ENCODE data around the gene RHBDF1.
"Not testable (repeated sequence)": the region's sequence is repeated elsewhere in the genome, so short reads cannot be mapped to it uniquely, and the experiment has no call there.

Gene RHBDF1

DNA sequence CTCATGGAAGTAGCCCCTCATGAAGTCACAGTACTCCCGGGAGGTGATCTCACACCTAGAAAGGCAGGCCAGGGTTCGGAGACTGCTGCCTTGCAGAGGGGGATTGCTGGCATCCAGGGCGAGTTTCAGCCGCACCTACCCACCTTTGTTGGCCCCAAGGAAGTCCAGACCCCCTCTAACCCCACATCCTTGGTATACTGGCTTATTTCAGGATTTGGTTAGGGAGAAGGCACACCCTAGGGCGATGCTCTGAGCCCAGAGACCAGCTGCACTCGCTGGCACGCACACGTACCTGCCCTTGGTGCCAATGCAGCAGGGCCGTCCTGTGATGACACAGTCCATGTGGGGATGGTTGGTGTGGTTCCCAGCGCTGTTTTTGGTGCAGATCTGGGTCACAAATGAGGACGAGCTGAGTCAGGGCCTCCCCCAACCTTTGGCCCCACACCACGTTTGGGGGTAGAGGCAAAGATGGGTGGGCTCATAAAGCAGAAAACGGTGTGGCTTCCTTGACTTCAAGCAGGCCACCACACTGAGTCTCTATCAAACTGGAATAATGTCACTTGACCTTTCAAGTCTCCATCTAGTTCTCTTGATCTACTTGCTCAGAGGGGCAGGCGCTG is 12.9 kb downstream of the RHBDF1 start:
- DNase-seq (ENCODE audit: low read depth): no peak

DNA sequence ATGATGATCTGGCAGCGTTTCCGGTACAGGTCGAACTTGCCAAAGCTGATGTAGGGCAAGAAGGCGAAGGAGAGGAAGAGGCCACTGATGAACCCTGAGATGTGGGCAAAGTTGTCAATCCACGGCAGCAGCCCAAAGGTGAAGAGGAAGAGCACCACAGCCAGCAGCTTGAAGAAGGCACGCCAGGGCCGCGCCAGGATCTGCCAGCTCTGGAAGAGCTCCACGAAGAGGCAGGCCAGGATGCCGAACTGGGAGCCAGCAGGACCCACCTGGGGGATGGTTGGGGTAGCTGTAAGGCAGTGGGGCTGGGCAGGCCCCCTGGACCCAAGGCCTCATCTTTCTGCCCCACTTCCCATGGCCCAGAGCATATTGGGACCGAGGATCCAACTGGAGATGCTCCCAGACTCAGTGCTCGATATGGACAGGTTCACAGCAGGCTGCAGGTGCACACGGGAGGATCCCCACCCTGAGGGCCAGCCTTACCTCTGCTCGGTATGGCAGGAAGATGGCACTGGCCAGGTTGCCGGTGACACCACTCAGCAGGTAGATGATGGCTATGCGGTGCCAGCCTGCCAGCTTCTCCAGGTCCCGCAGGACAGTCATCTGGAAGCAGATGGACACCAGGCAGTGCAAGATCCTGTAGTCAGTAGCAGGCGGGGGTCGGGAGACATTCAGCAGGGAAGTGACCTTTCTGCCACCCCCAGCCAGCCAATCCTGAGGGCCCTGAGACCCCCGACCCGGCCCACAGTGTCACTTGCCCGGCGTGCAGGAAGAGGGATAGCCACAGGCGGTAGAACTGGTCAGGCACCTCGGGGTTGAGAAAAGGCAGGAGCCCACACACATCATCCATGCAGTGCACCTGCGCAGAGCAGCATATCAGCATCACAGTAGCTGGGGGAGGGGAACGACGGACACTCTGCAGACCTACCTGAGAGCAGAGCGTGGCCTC is 13.7 kb downstream of the RHBDF1 start:
- no peak for DNase-seq (ENCODE audit: low read depth)

DNA sequence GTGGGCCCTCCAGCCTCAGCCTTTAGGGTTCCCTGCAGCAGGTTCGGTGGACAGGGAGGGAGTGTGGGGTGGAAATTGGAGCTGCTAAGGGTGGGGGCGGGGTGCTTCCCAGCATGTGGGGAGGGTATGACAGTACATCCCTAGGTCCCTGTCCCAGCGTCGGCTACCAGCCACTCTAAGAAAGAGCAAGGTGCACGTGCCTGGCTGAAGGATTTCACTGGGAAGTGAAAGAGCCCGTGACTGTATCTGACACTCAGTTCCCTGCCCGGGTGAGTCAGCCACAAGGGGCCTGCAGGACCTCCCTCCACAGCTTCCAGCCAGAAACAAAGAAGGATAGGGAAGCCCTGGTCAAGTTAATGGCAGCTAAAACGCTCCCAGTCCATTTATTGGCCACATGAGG is 14.7 kb downstream of the RHBDF1 start:
- peak; percentile 32 for DNase-seq (ENCODE audit: low read depth)

DNA sequence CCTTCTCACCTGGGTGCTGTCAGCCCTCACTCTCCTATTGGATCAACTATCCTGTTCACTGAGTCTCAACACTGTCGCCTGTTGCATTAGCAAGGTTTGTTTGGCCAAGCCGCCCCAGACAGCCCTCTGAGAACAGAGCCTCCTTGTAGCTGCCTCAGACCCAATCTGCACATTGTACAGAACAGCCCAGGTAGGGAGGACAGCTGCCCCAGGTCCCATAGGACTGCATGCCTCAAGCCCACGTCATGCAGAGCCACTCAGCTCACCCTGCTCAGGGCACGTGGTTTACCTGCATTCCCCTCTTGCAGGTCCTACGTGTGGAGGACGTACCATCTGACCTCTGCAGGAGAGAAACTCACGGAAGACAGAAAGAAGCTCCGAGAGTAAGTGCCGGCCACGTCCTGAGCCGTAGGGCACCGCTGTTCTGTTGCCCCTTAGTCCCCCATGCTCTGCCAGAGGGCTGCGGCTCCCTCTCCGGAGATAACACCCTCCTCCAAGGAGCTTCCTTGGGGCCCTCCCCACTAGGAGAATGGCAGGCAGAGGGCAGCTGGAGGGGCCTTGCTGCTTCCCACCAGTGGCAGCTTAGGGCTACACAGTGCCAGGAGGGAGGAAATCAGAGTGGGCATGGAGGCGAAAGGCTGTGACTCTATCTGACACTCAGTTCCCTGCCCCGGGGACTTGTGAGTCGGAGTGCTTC is 16.1 kb downstream of the RHBDF1 start:
- DNase-seq (ENCODE audit: low read depth): no peak

DNA sequence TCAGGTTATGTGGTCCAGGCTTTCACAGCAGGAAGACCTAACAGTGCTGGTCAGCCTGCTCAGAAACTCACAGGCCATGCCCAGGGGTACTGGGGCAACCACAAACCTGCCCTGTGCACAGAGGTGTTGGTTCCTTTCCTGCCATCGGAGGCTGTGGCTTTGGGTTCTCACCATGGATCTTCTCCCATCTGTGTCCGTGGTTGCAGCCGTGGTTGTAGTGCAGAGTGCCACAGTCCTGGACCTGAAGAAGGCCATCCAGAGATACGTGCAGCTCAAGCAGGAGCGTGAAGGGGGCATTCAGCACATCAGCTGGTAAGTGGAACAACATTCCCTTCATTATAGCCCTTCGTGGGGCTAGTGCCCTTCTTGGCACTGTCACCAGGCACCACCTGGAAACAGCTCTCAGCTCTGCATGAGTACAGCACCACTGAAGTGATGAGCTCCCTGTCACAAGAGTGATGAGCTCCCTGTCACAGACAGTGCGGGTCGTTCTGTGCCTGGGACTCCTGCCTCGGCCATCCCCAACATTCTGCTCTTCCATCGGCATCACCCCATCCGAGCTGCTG is 16.8 kb downstream of the RHBDF1 start:
- DNase-seq (ENCODE audit: low read depth): no peak

DNA sequence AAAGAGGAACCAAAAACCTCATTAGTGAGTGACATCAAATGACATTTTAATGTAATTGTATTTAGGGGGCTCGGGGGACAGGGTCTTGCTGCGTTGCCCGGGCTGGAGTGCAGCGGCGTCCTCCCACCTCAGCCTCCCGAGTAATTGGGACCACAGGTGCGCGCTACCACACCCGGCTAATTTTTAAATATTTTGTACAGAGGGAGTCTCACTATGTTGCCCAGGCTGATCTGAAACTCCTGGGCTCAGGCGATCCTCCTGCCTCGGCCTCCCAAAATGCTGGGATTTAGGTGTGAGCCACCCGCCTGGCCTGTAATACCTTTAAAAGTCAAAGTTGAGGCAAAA is 18.2 kb downstream of the RHBDF1 start:
- DNase-seq (ENCODE audit: low read depth): no peak

DNA sequence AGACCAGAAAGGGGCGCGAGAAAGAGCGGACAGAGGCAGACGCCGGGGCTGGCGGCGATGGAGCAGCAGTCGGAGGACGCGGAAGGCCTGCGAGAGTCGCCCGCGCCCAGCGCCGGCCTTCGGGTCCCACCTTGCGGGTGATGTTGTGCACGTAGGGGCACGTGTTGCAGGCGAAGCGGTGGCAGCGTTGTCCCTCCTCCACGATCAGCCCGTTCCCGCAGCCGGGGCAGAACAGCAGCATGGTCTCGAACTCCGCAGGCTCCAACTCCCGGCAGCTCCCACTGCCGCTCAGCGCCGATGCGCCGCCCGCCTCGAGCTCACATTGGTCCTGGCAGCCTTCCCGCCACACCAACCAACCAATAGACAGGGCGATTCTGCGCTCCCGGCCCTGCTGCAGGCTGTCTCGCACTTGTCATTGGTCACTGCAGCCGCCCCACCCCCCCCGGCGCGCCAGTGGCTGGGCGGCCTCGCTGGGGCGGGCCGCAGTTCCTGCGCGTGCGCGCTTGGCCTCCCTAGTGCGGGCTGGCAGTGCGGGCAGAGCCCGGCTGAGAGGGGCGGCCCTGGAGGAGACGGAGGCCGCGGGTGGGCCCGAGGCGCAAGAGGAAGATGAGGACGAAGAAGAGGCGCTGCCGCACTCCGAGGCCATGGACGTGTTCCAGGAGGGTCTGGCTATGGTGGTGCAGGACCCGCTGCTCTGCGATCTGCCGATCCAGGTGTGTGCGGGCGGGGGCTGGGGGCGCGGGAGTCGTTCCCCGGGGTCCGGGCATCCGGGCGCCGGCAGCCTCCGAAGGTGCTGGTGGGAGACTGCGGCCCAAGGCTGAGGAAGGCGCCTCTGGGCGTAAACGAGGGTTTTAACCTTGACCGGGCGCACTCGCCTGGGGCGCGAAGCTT is 18.8 kb downstream of the RHBDF1 start, which contains the start of the genes POLR3K and SNRNP25:
Gene POLR3K (minus strand): TSS at position 263 of the 891 bp plus-strand sequence. CDS start 22 bp downstream, at position 241.
Gene SNRNP25 (plus strand): TSS at position 483 of the 891 bp plus-strand sequence. CDS start 189 bp downstream, at position 672.
- peak; percentile 98 for DNase-seq (ENCODE audit: low read depth)

DNA sequence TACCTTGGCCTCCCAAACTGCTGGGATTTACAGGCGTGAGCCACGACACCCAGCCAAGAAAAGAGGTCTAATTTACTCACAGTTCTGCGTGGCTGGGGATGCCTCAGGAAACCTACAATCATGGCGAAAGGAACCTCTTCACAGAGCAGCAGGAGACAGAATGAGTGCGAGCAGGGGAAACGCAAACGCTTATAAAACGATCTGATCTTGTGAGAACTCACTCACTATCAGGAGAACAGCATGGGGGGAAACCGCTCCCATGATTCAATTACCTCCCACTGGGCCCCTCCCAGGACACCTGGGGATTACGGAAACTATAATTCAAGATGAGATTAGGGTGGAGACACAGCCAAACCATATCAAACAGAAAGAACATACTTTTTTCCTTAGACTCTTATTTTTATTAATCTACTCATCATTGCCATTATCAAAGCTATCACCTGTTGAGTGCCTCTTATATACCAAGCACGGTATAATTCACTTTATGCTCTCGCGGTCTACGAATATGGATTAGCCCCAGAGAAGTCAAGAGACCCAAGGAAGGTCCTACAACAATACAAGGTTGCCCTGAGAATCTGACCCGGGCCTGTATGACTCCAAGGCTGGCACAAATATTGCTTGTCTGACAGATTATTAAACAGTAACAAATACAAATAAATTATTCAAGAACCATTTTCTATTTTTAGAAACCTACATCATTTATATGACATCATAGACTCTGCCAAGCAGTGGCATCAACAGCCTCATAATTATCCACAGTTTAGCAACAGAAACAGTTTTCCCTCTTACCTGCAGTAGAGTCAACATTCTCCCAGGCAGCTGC is 21.5 kb downstream of the RHBDF1 start:
- no peak for DNase-seq (ENCODE audit: low read depth)

DNA sequence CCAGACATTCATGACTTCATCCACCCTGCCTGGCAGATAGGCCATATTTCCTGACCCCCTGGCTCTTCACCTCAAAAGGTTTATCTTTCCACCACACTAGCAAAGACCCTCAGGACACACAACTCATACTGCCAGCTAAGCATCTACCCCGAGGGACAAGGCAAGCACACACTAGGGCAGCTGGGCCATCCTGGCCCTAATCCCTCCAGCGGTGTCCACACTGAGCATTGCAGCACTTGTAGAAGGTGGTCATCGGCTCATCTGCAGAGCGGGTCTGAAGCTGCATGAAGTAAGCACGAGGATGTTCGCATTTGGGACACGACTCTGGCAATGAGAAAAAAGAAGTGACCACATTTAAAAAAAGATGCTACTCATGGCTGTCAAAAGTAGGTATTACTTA is 25.2 kb downstream of the RHBDF1 start:
- DNase-seq (ENCODE audit: low read depth): no peak

DNA sequence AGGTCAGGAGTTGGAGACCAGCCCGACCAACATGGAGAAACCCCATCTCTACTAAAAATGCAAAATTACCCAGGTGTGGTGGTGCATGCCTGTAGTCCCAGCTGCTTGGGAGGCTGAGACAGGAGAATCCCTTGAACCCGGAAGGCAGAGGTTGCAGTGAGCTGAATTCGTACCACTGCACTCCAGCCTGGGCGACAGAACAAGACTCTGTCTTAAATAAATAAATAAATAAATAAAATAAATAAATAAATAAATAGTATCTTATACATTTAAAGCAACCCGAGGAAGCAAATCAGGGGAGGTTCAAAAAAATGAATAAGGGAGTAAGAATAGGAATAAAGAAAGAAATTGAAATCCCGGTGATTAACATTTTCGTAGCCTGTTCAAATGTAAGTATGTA is 25.9 kb downstream of the RHBDF1 start:
- DNase-seq (ENCODE audit: low read depth): not testable (repeated sequence)

DNA sequence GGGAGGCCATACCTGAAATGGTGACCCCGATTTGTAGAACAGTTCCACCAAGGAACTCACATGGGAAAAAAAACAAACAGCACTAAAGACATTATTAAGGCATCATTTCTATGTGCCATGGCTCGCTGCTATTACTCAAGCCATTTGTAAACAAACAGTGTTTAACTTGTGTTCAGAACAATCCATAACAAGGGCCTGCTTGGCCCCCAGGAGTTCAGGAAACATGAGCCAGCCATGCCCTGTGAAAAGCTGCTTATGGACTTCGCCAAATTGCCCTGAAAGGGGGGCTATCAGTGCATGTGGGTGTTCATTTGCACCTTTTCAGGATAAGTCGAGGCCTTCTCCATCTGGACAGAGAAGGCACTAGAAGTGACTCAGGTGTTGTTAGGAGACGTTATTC is 27.0 kb downstream of the RHBDF1 start:
- DNase-seq (ENCODE audit: low read depth): no peak

DNA sequence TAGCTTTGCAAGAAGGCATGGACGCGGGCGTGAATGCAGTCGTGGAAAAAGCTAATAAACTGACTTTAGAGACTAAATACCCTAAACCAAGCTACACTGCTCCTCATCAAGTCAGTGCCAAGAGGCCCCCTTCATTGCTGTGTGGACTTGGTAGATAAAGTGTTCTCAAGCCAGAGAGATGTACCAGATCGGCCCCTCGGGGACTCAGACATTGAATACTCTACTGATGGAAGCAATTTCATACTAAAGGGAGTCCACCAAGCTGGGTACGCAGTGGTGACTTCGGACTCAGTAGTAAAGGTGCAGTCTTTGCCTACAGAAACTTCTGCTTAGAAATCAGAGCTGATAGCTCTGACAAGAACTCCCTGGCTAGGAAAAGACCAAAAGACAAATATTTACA is 27.8 kb downstream of the RHBDF1 start:
- DNase-seq (ENCODE audit: low read depth): no peak

DNA sequence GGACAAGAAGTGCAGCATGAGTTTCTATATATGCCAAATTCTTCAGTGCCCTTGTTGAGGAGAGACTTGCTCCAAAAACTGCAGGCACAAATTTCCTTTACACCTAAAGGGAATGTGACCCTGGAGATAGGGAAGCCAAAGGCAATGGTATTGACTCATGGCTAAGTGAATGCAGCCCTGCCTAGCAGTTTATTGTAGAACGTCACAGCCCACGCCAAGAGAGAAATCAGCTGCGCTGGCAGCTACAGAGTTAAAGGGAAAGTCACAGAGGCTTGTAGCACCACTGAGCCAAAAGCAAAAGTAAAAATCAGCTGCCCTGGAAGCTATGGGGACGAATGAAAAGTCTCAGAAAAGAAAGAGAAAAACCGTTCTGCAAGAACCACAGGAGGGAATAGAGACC is 29.1 kb downstream of the RHBDF1 start:
- DNase-seq (ENCODE audit: low read depth): no peak

DNA sequence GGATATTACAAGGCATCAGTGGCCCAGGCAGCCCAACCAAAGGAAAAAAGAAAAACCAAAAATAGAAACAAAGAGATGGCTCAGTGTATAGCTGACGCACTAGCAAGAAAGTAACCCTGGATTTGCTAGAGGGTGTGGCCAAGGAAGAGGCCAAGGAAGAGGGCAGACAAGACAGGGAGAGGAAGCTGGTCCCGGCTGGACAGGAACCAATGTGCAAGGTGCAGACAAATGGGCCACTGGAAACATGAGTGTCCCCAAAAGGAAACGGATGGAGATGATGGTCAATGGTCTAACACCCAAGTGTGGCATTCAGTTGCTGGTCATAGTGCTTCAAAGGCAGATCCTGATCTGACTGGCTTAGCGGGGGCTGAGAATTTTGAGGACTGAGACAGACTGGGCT is 29.7 kb downstream of the RHBDF1 start:
- DNase-seq (ENCODE audit: low read depth): no peak

DNA sequence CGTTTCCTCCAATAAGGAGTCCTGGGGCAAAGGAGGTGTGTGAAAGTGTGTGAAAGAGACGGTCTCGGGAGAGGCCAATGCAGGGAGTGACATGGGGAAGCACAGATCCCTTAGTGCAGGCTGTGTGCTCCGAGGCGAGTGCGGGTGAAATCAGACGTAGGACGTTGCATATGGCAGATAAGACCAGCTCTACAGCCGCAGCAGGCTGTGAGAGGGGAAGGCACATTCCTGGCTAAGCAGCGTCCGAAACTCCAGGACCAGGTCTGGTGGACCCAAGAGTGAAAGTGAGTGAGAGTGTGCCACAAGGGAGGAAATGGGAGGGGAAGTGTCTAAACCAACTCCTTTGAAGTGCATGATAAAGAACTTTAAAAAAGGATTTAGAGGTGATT is 30.4 kb downstream of the RHBDF1 start:
- no peak for DNase-seq (ENCODE audit: low read depth)

DNA sequence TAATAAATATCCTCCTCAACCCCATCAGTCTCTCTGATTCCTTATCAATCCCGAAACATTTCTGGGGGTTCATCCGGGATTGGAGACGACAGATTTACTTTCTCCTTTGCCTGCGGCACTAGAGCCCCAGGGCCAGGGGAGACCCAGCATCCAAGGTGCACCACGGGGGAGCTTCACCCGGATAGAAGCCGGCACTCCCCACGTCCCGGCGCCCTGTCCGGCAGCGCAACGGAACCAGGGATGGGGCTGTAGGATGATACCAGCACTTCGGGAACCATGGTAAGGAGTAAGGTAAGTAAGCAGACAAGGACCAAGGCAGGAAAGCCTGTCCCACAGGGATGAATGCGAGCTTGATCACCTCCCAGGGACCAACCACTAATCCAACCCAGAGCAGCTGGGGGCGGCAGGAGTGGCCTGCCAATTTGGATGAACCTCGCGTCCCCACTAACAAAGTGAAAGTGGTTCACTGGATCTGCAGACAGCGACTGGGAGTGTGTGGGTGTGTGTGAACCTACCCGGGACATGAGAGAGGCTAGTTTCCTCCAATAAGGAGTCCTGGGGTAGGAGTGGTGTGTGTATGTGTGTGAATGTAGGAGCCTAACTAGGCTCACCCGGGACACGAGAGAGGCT is 30.9 kb downstream of the RHBDF1 start:
- peak; percentile 6 for DNase-seq (ENCODE audit: low read depth)

DNA sequence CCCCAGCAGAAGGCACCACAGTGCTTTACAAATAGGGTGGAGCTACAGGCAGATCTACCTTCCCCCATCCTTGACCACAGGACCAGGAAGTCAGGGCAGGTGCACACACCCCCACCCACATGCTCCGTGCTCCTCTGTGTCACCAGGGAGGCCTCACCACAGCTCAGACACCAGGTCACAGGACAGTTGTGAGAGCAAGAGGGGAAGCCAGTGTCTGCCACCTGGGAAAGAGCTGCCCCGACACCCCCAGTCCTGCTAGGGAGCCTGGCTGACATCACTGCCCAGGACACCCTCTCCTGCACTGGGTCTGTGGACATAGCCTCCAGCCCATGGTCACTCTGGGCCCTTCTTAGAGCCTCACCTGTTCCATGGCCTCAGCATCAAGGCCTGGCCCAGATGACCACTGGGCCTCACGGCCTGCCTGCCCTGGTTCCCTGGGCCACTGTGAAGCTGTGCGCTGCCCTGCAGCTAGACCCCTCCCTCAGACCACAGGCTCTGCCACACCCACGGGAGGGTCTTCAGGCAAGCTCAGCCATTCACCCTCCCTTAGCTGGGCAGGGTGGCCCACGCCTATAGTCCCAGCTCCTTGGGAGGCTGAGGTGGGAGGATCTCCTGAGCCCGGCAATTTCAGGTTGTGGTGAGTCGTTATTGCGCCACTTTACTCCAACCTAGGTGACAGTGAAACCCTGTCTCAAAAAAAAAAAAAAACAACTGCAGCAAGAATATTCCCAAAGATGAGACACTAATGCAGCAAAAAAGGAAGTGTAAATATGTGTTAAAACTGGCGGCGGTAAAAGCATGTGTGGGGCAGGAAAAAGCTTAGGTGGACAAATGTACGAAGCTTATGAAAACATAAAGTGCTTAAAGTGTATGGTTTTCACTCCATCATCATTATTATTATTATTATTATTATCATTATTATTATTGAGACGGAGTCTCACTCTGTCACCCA is 33.2 kb downstream of the RHBDF1 start:
- no peak for DNase-seq (ENCODE audit: low read depth)

DNA sequence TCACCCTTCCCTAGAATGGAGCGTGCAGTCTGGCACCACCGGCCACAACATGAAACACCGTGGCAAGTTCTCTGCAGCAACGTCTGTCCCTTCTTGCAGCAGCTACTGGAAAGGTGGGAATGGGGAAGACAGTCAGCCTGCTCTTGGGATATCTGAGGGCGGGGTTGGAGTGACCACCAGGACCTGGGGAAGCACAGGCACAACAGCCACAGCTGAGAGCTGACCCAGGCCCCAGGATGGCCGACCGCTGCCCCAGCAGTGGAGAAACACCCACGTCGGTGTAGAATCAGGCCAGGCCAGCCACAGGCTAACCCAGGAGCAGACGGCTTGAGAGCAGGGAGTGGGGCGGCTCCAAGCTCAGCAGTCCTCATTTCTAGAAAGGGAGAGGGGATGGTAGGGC is 34.2 kb downstream of the RHBDF1 start:
- not testable (repeated sequence) for DNase-seq (ENCODE audit: low read depth)

DNA sequence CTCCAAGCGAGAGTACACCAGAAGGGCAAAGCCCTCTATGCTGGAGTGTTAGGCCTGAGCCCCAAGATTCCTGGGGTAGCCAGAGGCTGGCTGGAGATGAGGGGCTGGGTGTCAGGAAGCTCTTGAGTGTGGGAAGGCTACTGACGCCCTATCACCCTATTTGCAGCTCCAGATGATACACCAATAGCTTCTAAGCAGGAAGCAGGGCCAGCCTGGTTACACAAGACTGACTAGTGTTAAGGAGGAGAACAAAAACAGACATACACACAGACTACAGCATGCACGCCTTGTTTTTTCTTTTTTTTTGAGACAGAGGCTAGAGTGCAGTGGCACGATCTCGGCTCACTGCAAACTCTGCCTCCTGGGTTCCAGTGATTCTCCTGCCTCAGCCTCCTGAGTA is 34.9 kb downstream of the RHBDF1 start:
- peak; percentile 35 for DNase-seq (ENCODE audit: low read depth)

Measured in iris pigment epithelial cell (primary cell).